SH-SY5Y (cell line): ENCODE results near the gene LONRF2.

Experiments used
- GATA2 ChIP-seq: IDR thresholded peaks from 2 replicates; pipeline ENCODE4 v1.6.1; 2011; ENCODE audit warnings: mild to moderate bottlenecking, low read depth, low read length
- GATA3 ChIP-seq: IDR thresholded peaks from 2 replicates; pipeline ENCODE4 v1.6.1; 2011; ENCODE audit warnings: low read depth, mild to moderate bottlenecking, low read length, moderate library complexity

GRCh38 chr2:100358554-100358953 lies 36.3 kb upstream of the LONRF2 start:
- TF ChIP-seq GATA3: no peak
- no peak for TF ChIP-seq GATA2
